ENCODE measurements around the gene CEBPE.

- TF ChIP-seq EZH2 (IDR thresholded peaks at IDR 0.05; ENCODE audit: borderline replicate concordance, low read length) (no peak), CTCF (IDR thresholded peaks at IDR 0.05; ENCODE audit: low read length) (no peak)
Measured at GRCh38 chr14:23114120-23114458, 5.0 kb downstream of the CEBPE start.

All from OCI-LY1 (cell line).